GM21447 (cell line): ENCODE measurements around the gene PHOSPHO2.
"Not testable (repeated sequence)": the region's sequence is repeated elsewhere in the genome, so short reads cannot be mapped to it uniquely, and the experiment has no call there.

ENCODE experiments used
- ATAC-seq: cut with Tn5 transposase; IDR thresholded peaks from one replicate; pipeline ENCODE4 v1.9.1; 2021; ENCODE audit not compliant: unreplicated experiment

Gene PHOSPHO2

DNA sequence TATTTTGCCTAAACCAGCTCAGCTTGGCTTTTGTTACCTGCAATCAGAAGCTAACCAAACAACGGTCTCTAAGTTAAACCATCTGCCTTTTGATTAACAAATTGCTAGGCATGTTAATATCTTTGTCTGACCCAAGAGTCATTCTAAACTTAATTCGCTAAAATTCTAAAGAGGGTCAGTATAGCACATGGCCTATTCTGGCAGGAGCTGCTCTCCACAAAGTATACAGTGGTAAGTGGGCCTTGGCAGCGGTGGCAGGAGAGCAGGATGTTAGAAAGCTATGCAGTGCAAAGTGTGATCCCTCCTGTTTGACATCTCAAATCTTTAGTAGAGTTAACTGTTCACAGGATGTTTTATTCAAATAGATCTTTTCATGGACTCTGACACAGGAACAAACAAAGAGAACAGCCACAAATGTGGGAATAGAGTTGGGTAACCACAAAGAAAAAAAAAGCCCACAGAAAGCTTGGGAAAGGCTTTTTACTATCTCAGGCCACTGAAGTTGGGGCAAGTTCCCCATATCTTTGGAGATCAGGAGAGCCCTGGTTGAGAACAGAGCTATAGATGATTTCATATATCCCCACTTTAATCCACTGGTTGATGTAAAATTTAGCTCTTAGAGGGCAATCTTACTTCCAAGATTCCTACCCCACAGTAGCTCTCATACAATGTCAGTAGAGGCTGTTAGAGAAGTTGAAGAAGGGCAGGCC lies 10.7 kb upstream of the PHOSPHO2 start:
- no peak for ATAC-seq

DNA sequence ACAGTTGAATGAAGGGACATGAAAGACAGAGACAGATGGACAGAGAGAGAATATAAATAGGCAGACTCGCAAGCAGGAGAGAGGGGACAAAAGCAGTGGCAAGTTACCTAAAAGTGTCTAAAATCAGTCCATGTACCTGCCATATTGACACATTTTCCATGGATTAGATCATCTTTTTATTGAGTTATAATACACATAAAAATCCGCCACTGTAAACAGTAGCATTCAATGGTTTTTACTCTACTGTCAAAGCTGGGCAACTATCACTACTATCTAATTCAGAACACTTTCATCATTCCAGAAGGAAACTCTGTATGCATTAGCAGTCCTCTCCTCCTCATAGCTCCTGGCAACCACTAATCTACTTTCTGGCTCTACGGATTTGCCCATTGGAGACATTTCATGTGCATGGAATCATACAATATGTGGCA lies 10.1 kb upstream of the PHOSPHO2 start:
- no peak for ATAC-seq

DNA sequence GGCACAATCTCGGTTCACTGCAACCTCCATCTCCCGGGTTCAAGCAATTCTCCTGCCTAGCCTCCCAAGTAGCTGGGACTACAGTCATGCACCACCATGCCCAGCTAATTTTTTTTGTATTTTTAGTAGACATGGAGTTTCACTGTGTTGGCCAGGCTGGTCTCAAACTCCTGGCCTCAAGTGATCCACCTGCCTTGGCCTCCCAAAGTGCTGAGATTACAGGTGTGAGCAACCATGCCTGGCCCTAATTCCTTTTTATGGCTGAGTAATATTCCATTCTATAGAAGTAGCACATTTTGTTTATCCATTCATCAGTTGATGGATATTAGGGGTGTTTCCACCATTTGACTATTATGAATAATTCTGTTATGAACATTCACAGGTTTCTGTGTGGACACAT lies 9.6 kb upstream of the PHOSPHO2 start:
- not testable (repeated sequence) for ATAC-seq

DNA sequence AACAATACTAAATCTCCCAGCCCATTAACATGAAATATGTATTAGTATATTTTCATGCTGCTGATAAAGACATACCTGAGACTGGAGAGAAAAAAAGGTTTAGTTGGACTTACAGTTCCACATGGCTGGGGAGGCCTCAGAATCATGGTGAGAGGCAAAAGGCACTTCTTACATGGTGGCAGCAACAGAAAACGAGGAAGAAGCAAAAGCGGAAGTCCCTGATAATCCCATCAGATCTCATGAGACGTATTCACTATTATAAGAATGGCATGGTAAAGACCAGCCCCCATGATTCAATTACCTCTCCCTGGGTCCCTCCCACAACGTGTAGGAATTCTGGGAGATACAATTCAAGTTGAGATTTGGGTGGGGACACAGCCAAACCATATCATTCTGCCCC lies 7.4 kb upstream of the PHOSPHO2 start:
- ATAC-seq: not testable (repeated sequence)

DNA sequence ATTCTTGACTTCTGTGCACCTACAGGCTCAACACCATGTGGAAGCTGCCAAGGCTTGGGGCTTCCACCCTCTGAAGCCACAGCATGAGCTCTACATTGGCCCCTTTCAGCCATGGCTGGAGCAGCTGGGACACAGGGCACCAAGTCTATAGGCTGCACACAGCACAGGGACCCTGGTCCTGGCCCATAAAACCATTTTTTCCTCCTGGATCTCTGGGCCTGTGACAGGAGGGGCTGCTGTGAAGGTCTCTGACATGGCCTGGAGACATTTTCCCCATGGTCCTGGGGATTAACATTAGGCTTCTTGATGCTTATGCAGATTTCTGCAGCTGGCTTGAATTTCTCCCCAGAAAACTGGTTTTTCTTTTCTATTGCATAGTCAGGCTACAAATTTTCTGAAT lies 6.3 kb upstream of the PHOSPHO2 start:
- ATAC-seq: not testable (repeated sequence)

DNA sequence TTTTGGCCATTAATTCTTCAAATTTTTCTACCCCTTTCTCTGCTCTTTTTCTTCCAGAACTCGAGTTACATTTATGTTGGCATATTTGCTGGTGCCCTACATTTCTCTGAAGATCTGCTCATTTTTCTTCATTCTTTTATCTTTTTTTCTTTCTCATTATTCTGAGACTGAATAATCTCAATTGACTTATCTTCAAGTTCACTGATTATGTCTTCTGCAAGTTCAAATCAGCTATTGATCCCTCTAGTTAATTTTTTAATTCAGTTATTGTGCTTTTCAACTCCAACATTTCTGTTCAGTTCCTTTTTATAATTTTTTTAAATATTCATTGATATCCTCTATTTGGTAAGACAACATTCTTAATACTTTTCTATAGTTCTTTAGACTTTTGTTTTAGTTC lies 3.3 kb upstream of the PHOSPHO2 start:
- ATAC-seq: no peak

DNA sequence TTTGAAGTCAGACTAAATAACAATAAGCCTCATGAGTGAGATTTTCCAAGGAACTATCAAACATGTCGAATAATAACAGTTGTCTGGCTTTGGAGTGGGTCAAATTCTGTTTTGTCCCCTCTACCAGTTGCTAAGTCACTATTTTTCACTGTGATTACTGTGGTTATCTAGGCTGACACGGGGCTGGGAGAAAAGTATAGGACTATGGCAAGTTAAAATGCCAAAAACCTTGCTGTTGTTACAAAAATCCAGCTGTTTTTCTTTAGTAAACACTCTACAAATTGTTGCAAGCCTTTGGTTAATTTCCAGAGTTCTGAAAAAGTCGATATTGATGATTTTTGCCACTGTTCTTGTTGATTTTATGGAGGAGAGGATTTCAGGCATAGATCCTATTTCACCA lies 1.6 kb upstream of the PHOSPHO2 start:
- no peak for ATAC-seq

DNA sequence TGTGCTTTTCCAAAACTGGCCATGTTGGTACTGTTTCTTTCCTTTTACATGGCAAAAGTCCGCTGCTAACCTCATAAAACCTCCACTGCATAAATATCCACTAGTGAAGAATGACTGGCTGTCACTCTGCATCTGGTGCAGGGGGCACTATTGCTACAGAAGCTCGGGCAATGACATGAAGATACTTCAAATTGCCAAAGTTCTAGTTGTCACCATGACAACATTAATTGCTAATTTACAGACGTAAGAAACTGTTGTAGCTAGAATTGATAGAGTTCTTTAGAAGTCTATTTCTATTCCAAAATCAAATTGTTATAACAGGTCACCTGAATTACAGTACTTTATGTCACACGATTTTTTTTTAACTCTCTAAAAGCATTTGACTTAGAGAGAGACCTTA lies 909 bp upstream of the PHOSPHO2 start:
- no peak for ATAC-seq

DNA sequence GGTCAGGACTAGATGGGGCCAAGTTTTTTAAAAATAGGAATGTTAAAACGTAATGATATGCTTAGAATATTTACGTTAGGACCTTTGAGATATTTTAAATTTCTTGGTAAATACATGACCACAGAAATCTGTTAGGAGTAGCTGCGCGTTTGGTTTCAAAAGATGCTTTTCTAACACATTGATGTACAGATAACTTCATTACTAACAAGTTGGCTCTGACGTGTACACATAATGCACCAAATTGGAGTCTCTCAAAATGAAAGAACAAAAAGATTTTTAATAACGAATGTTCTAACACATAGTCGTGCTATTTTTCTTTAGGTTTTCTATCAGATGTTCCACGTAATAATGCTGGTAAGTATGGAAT lies 608 bp downstream of the PHOSPHO2 start:
- no peak for ATAC-seq

DNA sequence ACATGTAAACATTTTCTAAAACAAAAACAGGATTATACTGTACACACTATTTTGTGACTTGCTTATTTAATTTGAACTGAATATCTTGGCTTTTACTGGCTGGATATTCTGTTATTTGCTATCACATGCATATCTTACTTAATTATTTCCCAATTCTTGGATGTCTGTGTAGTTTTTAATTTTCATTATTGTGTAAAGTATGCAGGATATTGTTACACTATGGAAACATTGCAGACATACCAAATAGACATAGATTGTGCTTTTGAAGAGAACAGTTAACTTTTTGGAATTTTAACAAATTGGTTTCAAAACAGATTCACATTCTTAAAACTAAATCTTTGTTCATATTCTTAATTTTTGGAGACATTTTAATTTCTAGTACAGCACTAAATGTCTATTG lies 2.1 kb downstream of the PHOSPHO2 start:
- no peak for ATAC-seq

DNA sequence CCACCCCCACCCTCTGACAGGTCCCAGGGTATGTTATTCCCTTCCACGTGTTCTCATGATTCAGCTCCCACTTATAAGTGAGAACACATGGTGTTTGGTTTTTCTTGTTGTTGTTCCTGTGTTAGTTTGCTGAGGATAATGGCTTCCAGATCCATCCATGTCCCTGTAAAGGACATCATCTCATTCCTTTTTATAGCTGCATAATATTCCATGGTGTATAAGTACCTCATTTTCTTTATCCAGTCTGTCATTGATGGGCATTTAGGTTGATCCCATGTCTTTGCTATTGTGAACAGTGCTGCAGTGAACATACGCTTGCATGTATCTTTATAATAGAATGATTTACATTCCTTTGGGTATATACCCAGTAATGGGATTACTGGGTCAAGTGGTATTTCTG lies 4.9 kb downstream of the PHOSPHO2 start:
- not testable (repeated sequence) for ATAC-seq

DNA sequence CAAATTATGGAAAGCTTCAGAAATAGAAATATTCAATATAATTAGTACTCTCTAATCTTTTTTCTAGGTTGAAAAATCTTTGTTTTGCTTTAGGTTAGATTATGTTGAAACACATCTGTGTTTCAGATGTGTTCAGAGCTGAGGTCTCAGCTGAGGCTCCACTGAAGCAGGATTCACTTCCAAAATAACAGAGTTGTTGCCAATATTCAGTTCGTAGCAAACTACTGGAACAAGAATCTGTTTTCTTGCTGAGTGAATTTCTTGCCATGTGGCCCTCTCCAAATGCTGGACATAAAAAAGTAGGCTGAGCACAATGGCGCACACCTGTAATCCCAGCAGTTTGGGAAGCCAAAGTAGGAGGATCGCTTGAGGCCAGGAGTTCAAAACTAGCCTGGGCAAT lies 8.7 kb downstream of the PHOSPHO2 start:
- no peak for ATAC-seq

DNA sequence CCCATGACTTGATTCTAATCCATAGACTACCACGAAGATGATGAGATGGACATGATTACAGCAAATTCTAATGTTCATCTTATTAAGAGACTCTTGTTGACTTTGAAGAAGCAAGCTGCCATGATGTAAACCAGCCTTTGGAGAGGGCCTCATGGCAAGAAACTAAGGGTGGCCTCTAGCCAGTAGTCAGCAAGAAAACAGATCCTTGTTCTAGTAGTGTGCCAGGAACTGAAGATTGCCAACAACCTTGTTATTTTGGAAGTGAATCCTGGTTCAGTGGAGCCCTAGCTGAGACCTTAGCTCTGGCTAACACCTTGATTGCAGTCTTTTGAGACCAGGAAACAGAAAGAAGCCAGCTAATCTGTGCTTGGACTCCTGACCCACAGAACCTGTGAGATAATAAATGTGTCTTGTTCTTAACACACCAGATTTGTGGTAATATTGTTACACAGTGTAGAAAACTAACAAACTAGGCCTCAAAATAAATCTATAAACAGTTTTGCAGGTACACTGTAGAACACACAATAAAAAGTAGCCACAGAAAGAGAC lies 10.0 kb downstream of the PHOSPHO2 start:
- ATAC-seq: no peak

DNA sequence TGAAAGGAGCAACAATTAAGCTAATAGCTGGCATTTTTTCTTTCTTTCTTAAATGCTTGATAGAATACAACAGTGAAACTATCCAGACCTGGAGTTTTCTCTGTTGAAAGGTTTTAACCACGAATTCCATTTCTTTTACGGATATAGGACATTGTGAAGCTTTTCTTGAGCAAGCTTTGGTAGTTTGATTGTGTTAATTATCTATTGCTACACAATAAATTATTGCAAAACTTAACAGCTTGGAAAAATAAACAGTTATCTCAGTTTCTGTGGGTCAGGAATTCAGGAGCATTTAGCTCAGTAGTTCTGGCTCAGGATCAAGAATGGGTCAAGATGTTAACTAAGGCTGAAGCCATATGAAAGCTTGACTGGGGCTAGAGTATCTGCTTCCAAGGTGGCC lies 11.7 kb downstream of the PHOSPHO2 start:
- ATAC-seq: no peak

DNA sequence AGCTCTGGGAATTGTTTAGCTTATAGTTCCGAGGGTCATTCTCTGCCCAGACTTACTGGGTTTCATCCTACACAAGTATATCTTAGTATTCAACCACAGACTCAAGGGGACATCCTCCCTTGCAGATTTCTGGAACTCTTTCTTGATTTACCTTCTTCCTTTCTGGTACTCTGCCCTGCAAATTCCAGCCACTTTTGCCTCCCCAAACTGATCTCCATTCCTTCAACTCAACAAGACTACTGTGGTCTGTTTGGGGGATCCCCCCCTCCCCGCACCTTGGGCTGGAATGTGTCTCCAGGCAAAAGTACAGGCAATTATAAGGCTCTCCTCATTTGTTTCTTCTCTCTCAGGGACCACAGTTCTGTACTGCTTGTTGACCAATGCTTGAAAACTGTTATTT lies 13.4 kb downstream of the PHOSPHO2 start:
- no peak for ATAC-seq

DNA sequence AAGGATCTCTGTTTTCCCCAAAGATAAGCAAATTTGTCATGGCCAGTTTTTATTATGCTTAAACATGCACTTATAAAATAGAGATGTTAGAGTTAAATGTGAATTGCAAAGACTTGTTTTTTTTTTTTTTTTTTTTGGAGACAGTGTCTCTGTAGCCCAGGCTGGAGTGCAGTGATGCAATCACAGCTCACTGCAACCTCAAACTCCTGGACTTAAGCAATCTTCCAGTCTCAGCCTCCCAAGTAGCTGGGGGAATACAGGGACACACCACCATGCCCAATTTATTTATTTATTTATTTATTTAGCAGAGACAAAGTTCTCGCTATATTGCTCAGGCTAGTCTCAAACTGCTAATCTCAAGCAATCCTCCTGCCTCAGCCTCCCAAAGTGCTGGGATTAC lies 15.1 kb downstream of the PHOSPHO2 start:
- no peak for ATAC-seq

DNA sequence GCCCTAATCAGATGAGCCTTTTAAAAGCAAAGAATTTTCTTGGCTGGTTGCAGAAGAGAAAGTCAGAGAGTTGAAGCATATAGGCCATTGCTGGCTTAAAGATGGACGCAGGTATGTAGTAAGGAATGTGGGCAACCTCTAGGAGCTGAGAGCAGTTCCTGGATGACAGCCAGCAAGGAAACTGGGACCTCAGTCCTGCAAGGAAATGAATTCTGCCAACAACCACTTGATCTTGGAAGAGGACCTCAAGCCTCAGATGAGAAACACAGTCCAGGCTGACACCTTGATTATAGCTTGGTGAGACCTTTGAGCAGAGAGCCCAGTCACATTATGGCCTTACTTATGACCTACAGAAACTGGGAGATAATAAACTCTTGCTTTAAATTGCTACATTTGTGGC lies 15.7 kb downstream of the PHOSPHO2 start:
- ATAC-seq: no peak

DNA sequence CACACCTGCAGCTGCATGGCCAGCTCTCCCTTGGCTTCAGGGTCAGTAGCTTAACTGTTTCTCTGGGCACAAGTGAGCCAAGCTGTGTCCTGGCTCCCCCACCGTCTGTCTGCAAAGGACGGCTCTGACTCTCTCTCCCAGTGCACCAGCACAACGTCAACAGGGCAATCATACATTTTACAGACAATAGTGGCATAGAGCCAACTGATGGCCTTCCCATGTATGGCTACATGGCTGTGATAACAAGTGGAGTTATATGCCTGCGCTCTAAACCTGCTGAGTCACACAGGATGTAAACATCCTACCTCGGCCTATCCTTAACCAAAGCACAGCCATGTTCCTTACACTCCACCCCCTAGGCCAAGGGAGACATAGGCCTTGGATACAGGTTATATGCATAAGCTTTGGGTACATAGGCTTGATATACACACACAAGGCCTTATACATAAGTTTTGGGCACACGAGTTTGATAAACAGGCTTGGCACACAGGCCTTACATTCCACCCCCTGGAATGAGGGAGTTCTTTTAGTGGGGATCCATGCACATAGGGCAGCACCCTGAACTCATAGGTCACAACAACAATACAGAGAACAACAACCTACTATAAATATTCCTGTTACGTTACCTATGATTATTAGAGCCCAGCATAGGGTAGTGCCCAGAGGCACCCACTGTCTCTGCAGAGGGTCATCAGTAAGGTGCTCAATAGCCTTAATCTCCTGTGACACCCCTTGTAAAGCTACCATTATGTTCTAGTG lies 17.7 kb downstream of the PHOSPHO2 start:
- ATAC-seq: no peak

DNA sequence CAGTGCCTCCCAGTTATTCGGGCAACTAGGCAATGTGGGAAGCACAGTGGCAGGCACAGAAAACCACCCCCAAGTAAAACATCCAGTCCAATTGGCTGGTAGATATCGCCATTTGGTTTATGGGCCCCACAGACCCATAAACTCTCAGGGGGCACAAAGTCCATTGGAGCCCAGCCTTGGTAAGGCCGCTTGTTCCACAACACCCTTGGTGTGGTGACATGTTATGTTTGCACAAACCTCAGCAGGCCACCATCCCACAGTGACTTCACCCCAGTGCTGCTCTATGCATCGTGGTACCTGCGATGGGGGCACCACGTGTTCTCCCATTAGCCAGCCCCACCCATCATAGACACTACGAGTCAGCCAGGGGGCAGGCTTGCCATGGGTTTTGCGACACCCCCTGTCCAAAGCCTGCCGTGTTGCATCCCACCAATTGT lies 18.5 kb downstream of the PHOSPHO2 start:
- ATAC-seq: no peak

DNA sequence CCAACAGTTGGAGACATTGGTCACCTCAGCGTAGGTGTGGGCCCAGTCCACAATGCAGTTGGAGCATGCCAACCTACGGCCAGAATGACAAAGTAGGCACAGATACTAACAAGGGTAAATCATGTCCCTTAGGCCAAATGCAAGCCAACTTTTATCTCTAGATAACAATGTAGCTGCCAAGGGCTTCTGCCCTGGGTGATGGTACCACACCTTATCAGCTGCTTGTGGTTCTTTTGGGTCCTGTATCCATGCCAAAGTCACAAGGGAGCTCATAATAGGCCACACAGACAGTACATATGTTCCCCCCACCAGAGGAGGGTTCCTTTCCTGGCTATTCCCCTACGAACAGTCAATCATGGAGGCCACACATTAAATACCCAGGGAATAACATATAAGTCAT lies 19.1 kb downstream of the PHOSPHO2 start:
- no peak for ATAC-seq

DNA sequence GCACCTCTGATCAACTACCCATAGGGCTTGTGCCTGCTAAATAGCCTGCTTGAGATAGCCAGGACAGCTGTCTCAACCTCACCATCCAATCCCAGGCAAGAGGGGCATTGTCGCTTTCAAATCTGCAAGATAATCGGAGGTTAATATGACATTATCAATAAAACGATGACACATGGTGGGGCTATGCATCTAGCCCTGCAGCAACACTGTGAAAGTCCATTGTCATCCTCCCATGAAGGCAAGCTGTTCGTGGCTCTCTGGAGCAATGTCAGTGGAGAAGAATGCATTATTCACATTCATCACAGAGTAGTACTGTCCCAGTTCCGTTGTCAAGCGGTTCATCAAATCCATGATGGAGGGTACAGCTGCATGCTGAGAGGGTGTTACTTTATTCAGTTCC lies 20.4 kb downstream of the PHOSPHO2 start:
- ATAC-seq: no peak
